Measurements from ENCODE around the gene RIMBP2.

The RIMBP2 gene

DNA sequence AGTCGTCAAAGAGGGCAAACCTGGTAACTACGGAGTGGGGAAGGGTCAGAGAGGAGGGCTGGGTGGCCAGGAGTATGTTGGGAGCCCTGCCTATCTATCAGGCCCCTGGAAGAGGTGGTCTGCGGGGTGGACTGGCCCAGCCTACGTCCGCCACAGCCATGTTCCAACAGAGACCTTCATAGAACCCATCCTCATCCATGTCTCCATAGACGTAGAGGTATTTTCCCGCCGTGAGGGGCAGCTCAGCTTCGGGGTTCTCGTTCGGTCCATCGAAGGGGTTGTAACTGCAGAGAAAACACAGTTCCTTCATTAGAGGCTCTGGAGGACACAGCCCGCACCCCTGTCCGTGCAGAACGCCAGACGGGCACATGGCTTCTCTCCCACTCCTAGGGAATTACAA is 271.1 kb downstream of the RIMBP2 start:
- H3K79me1 ChIP-seq (ENCODE audit: low read length) = no peaks in the 10 kb centered on the region
- no peak overlapping the region for H4K5ac ChIP-seq (ENCODE audit: low read length)
- H2BK5ac ChIP-seq (ENCODE audit: low read length) = no peak overlapping the region
- no peak overlapping the region for H2BK15ac ChIP-seq (replicated peaks; ENCODE audit: low read depth)
- WGBS (ENCODE audit: extremely low coverage, insufficient coverage, low lambda C conversion rate) = no CpG with 5 or more reads among the region's 16 CpGs
- DNase-seq = no peak
- no peak overlapping the region for H4K8ac ChIP-seq (ENCODE audit: low read depth, low read length)
- H3K4ac ChIP-seq (ENCODE audit: low read depth, low read length) = no peak overlapping the region
- H3K36me3 ChIP-seq (ENCODE audit: control insufficient read depth, insufficient read depth, low read length) = no peaks in the 10 kb centered on the region
- no peak overlapping the region for H2BK120ac ChIP-seq (ENCODE audit: low read depth, low read length)
- no peak overlapping the region for H3K4me2 ChIP-seq (ENCODE audit: low read length)
- no peak overlapping the region for H3K23ac ChIP-seq (ENCODE audit: low read length)
- H3K27ac ChIP-seq (ENCODE audit: low read depth, low read length) = no peak overlapping the region
- H2AK5ac ChIP-seq (ENCODE audit: low read length) = no peak overlapping the region
- H3K79me2 ChIP-seq (ENCODE audit: control insufficient read depth, insufficient read depth, low read length) = no peaks in the 10 kb centered on the region
- no peak overlapping the region for H3K4me3 ChIP-seq (ENCODE audit: low read length)
- H3K27me3 ChIP-seq (ENCODE audit: insufficient read depth, low read length, poor library complexity) = no peaks in the 10 kb centered on the region
- no peak overlapping the region for H3K18ac ChIP-seq (ENCODE audit: low read length)
- H3K56ac ChIP-seq (ENCODE audit: low read length) = no peak overlapping the region
- H3K9ac ChIP-seq (ENCODE audit: low read length) = no peak overlapping the region
- H3K4me1 ChIP-seq (ENCODE audit: control insufficient read depth, low read depth, low read length) = no peaks in the 10 kb centered on the region

DNA sequence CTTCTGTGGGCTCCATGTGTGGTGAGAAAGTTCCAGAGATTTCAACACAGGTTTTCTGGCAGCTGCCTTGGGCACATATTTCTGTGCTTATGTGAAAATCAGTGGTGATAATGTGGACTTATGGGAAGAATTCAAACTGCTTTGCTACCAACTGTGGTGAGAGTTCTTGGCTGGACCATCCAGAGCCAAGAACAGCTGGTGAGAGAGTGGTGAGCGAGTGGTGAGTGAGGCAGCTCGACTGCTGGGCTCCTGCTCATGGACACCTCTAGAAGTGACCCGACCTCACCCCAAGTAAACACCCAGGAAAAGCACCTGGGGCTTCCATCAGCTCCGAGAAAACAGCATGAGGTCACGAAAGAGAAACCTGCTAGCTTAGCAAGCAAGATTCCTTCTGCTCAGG is 272.0 kb downstream of the RIMBP2 start:
- Histone ChIP-seq H2BK15ac (replicated peaks; ENCODE audit: low read depth) (no peak overlapping the region), H3K4me2 (ENCODE audit: low read length) (no peak overlapping the region), H3K18ac (ENCODE audit: low read length) (no peak overlapping the region), H3K56ac (ENCODE audit: low read length) (no peak overlapping the region), H3K79me1 (ENCODE audit: low read length) (no peaks in the 10 kb centered on the region), H4K5ac (ENCODE audit: low read length) (no peak overlapping the region), H3K9ac (ENCODE audit: low read length) (no peak overlapping the region), H4K8ac (ENCODE audit: low read depth, low read length) (no peak overlapping the region), H3K36me3 (ENCODE audit: control insufficient read depth, insufficient read depth, low read length) (no peaks in the 10 kb centered on the region), H3K27me3 (ENCODE audit: insufficient read depth, low read length, poor library complexity) (no peaks in the 10 kb centered on the region), H2BK120ac (ENCODE audit: low read depth, low read length) (no peak overlapping the region), H3K4ac (ENCODE audit: low read depth, low read length) (no peak overlapping the region), H3K27ac (ENCODE audit: low read depth, low read length) (no peak overlapping the region), H3K4me1 (ENCODE audit: control insufficient read depth, low read depth, low read length) (no peaks in the 10 kb centered on the region), H2AK5ac (ENCODE audit: low read length) (no peak overlapping the region), H3K23ac (ENCODE audit: low read length) (no peak overlapping the region), H2BK5ac (ENCODE audit: low read length) (no peak overlapping the region), H3K79me2 (ENCODE audit: control insufficient read depth, insufficient read depth, low read length) (no peaks in the 10 kb centered on the region), H3K4me3 (ENCODE audit: low read length) (no peak overlapping the region)
- DNase-seq = no peak
- no CpG with 5 or more reads among the region's 5 CpGs for WGBS (ENCODE audit: extremely low coverage, insufficient coverage, low lambda C conversion rate)

DNA sequence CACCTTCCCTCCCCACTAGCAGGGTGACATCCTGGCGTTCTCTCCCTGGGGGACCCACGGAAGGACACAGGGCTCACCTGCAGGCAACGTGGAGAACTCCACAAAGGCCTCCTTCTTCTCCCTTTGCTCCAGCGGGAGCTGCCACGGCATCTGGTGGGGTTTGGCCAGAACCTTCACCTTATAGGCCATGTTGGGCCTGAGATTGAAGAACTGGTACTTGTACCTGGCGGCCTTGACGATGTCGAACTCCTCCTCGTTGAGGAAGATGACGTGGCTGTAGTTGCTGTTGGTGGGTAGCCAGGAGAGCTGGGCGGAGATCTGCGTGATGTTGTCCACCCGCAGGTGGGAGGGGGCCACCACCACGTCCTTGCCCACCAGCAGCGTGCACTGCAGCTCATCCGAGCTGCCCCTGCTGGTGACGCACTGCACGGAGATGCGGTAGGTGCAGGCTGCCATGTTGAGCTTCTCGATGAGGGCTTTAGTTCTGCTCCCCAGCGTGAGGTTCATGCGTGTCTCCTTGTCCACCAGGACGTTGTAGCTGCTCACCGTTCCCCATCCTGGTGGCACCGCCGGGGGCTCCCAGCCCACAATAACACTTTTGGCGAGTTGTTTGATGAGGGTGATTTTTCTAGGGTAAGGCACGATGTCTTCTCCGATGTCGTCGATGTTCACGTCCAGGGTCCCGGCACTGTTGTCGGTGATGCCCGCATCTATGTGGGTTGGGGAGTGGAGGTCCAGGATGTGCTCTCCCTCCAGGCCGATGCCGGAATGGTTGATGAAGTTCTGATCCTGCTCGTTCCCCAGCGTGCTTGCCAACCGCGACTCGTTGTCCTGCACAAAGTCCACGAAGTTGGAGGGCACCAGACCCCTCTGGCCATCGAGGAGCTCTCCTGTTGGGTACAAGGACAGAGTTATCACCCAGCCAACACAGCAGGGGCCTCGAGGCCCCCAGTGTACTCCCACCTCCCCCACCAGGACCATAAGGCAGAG is 274.0 kb downstream of the RIMBP2 start:
- Histone ChIP-seq H3K4me1 (ENCODE audit: control insufficient read depth, low read depth, low read length) (no peaks in the 10 kb centered on the region), H3K27me3 (ENCODE audit: insufficient read depth, low read length, poor library complexity) (no peaks in the 10 kb centered on the region), H2BK120ac (ENCODE audit: low read depth, low read length) (no peak overlapping the region), H3K79me1 (ENCODE audit: low read length) (no peaks in the 10 kb centered on the region), H3K79me2 (ENCODE audit: control insufficient read depth, insufficient read depth, low read length) (no peaks in the 10 kb centered on the region), H3K9ac (ENCODE audit: low read length) (no peak overlapping the region), H3K56ac (ENCODE audit: low read length) (no peak overlapping the region), H3K4me3 (ENCODE audit: low read length) (no peak overlapping the region), H3K4me2 (ENCODE audit: low read length) (no peak overlapping the region), H2BK15ac (replicated peaks; ENCODE audit: low read depth) (no peak overlapping the region), H4K5ac (ENCODE audit: low read length) (no peak overlapping the region), H3K23ac (ENCODE audit: low read length) (no peak overlapping the region), H3K4ac (ENCODE audit: low read depth, low read length) (no peak overlapping the region), H2AK5ac (ENCODE audit: low read length) (no peak overlapping the region), H3K36me3 (ENCODE audit: control insufficient read depth, insufficient read depth, low read length) (no peaks in the 10 kb centered on the region), H3K18ac (ENCODE audit: low read length) (no peak overlapping the region), H2BK5ac (ENCODE audit: low read length) (no peak overlapping the region), H3K27ac (ENCODE audit: low read depth, low read length) (no peak overlapping the region), H4K8ac (ENCODE audit: low read depth, low read length) (no peak overlapping the region)
- DNase-seq = no peak
- no CpG with 5 or more reads among the region's 45 CpGs for WGBS (ENCODE audit: extremely low coverage, insufficient coverage, low lambda C conversion rate)

DNA sequence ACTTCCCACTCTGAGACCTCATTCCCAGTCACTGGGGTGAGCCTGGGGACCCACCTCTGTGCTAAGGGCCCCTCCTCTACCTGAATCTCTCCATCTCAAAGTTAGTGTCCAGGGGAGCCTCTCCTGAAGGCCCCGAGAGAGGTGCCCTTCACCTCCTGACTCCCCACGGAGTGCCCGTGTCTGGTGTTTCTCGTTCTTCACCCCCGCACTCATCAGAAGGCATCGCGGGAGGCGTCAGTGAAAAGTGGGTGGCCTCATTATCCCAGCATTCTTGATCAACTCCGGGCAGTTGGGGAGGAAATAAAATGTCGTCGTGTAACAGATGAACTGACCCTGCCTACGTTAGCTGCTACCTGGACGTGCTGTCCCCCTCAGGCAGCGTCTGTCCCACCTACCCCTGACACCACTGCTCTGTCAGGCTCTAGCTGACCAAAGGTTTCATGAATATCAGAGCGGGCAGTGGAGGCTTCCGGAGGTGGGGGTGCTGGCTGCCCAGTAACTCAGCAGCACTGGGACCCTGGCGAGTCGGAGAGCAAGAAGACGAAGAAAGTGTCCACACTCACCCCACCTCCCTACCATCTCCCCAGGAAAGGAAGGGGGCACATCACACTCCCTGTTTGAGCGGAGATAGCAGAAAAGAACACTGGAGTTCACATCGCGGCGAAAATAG is 275.6 kb downstream of the RIMBP2 start:
- no peak overlapping the region for H3K4me3 ChIP-seq (ENCODE audit: low read length)
- H3K9ac ChIP-seq (ENCODE audit: low read length) = no peak overlapping the region
- H3K79me2 ChIP-seq (ENCODE audit: control insufficient read depth, insufficient read depth, low read length) = no peaks in the 10 kb centered on the region
- H3K27ac ChIP-seq (ENCODE audit: low read depth, low read length) = no peak overlapping the region
- no peak overlapping the region for H4K8ac ChIP-seq (ENCODE audit: low read depth, low read length)
- H3K23ac ChIP-seq (ENCODE audit: low read length) = no peak overlapping the region
- no peak overlapping the region for H2AK5ac ChIP-seq (ENCODE audit: low read length)
- no peak overlapping the region for H2BK5ac ChIP-seq (ENCODE audit: low read length)
- no peaks in the 10 kb centered on the region for H3K79me1 ChIP-seq (ENCODE audit: low read length)
- WGBS (ENCODE audit: extremely low coverage, insufficient coverage, low lambda C conversion rate) = no CpG with 5 or more reads among the region's 23 CpGs
- H2BK15ac ChIP-seq (replicated peaks; ENCODE audit: low read depth) = no peak overlapping the region
- H3K4ac ChIP-seq (ENCODE audit: low read depth, low read length) = no peak overlapping the region
- no peak for DNase-seq
- no peak overlapping the region for H4K5ac ChIP-seq (ENCODE audit: low read length)
- H2BK120ac ChIP-seq (ENCODE audit: low read depth, low read length) = no peak overlapping the region
- H3K56ac ChIP-seq (ENCODE audit: low read length) = no peak overlapping the region
- H3K4me2 ChIP-seq (ENCODE audit: low read length) = no peak overlapping the region
- no peak overlapping the region for H3K18ac ChIP-seq (ENCODE audit: low read length)
- no peaks in the 10 kb centered on the region for H3K36me3 ChIP-seq (ENCODE audit: control insufficient read depth, insufficient read depth, low read length)
- H3K4me1 ChIP-seq (ENCODE audit: control insufficient read depth, low read depth, low read length) = no peaks in the 10 kb centered on the region
- no peaks in the 10 kb centered on the region for H3K27me3 ChIP-seq (ENCODE audit: insufficient read depth, low read length, poor library complexity)

DNA sequence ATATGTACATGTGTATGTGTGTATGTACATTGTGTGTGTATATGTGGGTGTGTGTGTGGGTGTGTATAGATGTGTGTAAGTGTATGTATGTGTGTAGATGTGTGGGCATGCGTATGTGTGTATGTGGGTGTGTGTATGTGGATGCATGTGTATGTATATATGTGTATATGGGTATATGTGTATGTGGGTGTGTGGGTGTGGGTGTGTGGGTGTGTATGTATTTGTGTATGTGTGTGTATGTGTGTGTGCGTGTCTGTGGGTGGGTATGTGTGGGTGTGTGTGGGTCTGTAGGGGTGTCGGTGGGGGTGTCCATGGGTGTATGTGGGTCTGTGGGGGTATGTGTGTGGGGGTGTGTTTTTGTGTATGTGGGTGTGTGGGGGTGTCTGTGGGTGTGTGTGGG is 276.8 kb downstream of the RIMBP2 start:
- no peak overlapping the region for H3K9ac ChIP-seq (ENCODE audit: low read length)
- H3K79me1 ChIP-seq (ENCODE audit: low read length) = no peaks in the 10 kb centered on the region
- no peak overlapping the region for H2BK120ac ChIP-seq (ENCODE audit: low read depth, low read length)
- no peaks in the 10 kb centered on the region for H3K36me3 ChIP-seq (ENCODE audit: control insufficient read depth, insufficient read depth, low read length)
- H3K79me2 ChIP-seq (ENCODE audit: control insufficient read depth, insufficient read depth, low read length) = no peaks in the 10 kb centered on the region
- H3K18ac ChIP-seq (ENCODE audit: low read length) = no peak overlapping the region
- no peaks in the 10 kb centered on the region for H3K27me3 ChIP-seq (ENCODE audit: insufficient read depth, low read length, poor library complexity)
- no peak overlapping the region for H2BK5ac ChIP-seq (ENCODE audit: low read length)
- H3K27ac ChIP-seq (ENCODE audit: low read depth, low read length) = no peak overlapping the region
- no peaks in the 10 kb centered on the region for H3K4me1 ChIP-seq (ENCODE audit: control insufficient read depth, low read depth, low read length)
- H4K8ac ChIP-seq (ENCODE audit: low read depth, low read length) = no peak overlapping the region
- no peak overlapping the region for H4K5ac ChIP-seq (ENCODE audit: low read length)
- no peak overlapping the region for H3K4me2 ChIP-seq (ENCODE audit: low read length)
- H3K23ac ChIP-seq (ENCODE audit: low read length) = no peak overlapping the region
- no peak overlapping the region for H3K56ac ChIP-seq (ENCODE audit: low read length)
- H3K4me3 ChIP-seq (ENCODE audit: low read length) = no peak overlapping the region
- H3K4ac ChIP-seq (ENCODE audit: low read depth, low read length) = no peak overlapping the region
- DNase-seq = no peak
- no peak overlapping the region for H2AK5ac ChIP-seq (ENCODE audit: low read length)
- 100% methylated on average over 1 of the region's 3 CpGs for WGBS (ENCODE audit: extremely low coverage, insufficient coverage, low lambda C conversion rate)
- no peak overlapping the region for H2BK15ac ChIP-seq (replicated peaks; ENCODE audit: low read depth)

Measured in mesendoderm (in vitro differentiated cells).